VCaP (cell line): ENCODE measurements around the gene FLT4.
A peak's percentile ranks its signal among the peaks of the same experiment; 100 is the strongest.
"Not testable (repeated sequence)": the region's sequence is repeated elsewhere in the genome, so short reads cannot be mapped to it uniquely, and the experiment has no call there.

Source experiments
- H3K27ac ChIP-seq: fragments of 450-650 bp; 2 replicates; pipeline ENCODE4 v1.5.1; 2017
- CTCF ChIP-seq: fragments of 450-650 bp; conservative IDR thresholded peaks from 2 replicates; pipeline ENCODE4 v1.5.1; 2017; ENCODE audit warnings: mild to moderate bottlenecking, moderate library complexity

FLT4 gene

GRCh38 chr5:180675036-180675635 lies 25.7 kb upstream of the FLT4 start:
- TF ChIP-seq CTCF: no peak
- H3K27ac ChIP-seq: no peak overlapping the region

GRCh38 chr5:180674090-180674475 lies 24.7 kb upstream of the FLT4 start:
- H3K27ac ChIP-seq: not testable (repeated sequence)

GRCh38 chr5:180673371-180674089 lies 24.1 kb upstream of the FLT4 start:
- no peak for TF ChIP-seq CTCF
- no peak overlapping the region for H3K27ac ChIP-seq

- H3K27ac ChIP-seq: not testable (repeated sequence)
These were observed 22.6 kb upstream of the FLT4 start for GRCh38 chr5:180671958-180672524.

- peak; percentile 99 for TF ChIP-seq CTCF
- H3K27ac ChIP-seq: peak overlapping the region; percentile 6; the same call in 1 of the 2 replicates
These were observed 21.4 kb upstream of the FLT4 start for GRCh38 chr5:180670586-180671359.

GRCh38 chr5:180670157-180670556 lies 20.8 kb upstream of the FLT4 start:
- 0 out of 2 replicates have a peak, but pooled peaks have one; percentile 41 for TF ChIP-seq CTCF
- no peak overlapping the region for H3K27ac ChIP-seq

- no peak for TF ChIP-seq CTCF
These were observed 20.3 kb upstream of the FLT4 start for GRCh38 chr5:180669661-180670060.

GRCh38 chr5:180668835-180669596 lies 19.6 kb upstream of the FLT4 start:
- no peak for TF ChIP-seq CTCF
- H3K27ac ChIP-seq: no peak overlapping the region

More at GRCh38 chr5:180669661-180670060, 20.3 kb upstream of the FLT4 start:
- no peak overlapping the region for H3K27ac ChIP-seq
